GM18909 (cell line): ENCODE data around the gene DNM1.

ENCODE experiments used
- ATAC-seq: cut with Tn5 transposase; IDR thresholded peaks from one replicate; pipeline ENCODE4 v1.9.1; 2021; ENCODE audit warnings: mild to moderate bottlenecking; ENCODE audit not compliant: unreplicated experiment, poor library complexity

Gene DNM1

GRCh38 chr9:128203707-128204551 is 750 bp downstream of the DNM1 start:
- no peak for ATAC-seq

- ATAC-seq: no peak
Observed at GRCh38 chr9:128204858-128205257, 1.7 kb downstream of the DNM1 start.

GRCh38 chr9:128205296-128205944 is 2.2 kb downstream of the DNM1 start:
- no peak for ATAC-seq

- no peak for ATAC-seq
Observed at GRCh38 chr9:128206484-128206883, 3.3 kb downstream of the DNM1 start.

GRCh38 chr9:128206916-128207910 is 4.0 kb downstream of the DNM1 start:
- no peak for ATAC-seq

GRCh38 chr9:128208386-128208785 is 5.2 kb downstream of the DNM1 start:
- ATAC-seq: no peak

GRCh38 chr9:128208946-128209669 is 5.9 kb downstream of the DNM1 start:
- no peak for ATAC-seq

GRCh38 chr9:128211186-128211980 is 8.2 kb downstream of the DNM1 start:
- no peak for ATAC-seq

- no peak for ATAC-seq
Observed at GRCh38 chr9:128211981-128212281, 8.8 kb downstream of the DNM1 start.

GRCh38 chr9:128213746-128214497 is 10.7 kb downstream of the DNM1 start:
- no peak for ATAC-seq

GRCh38 chr9:128214571-128215490 is 11.7 kb downstream of the DNM1 start:
- ATAC-seq: no peak

GRCh38 chr9:128215491-128216409 is 12.6 kb downstream of the DNM1 start:
- ATAC-seq: no peak

- ATAC-seq: no peak
Observed at GRCh38 chr9:128216781-128217553, 13.8 kb downstream of the DNM1 start.

GRCh38 chr9:128218172-128218517 is 15.0 kb downstream of the DNM1 start:
- no peak for ATAC-seq

- peak; percentile 84 for ATAC-seq
Observed at GRCh38 chr9:128218518-128219389, 15.6 kb downstream of the DNM1 start.
